Measurements from ENCODE around the gene SCGB1A1. TPM values are rescaled to one million over a fixed set of nuclear protein-coding genes. Genes with fewer than 3 reads are reported as not detected.

Gene SCGB1A1
- total and polyA plus RNA-seq, 2 donors (not counting 1 experiment from before 2014, with no cell fraction given) = not detected

DNA sequence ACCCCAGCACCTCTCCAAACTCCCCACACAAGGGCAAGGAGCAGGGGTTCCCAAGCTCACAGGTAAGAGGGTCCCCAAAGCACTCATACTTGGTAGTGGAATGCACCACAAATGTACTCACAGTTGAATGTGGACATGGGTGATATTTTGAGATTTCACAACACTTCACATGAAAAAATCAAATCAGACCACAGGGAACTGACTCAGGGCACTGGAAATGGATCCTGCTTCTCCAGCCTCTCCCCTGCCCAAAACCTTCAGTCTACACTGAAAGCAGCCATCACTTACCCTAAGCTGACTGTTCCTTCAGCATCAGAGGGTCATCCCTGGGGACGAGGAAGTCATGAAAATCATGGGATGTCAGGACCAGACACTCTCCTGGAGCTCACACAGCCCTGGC lies 40.2 kb downstream of the SCGB1A1 start:
- Mint-ChIP-seq H3K27ac (no peak overlapping the region), H3K4me3 (no peak overlapping the region), H3K9me3 (ENCODE audit: insufficient read depth) (no peaks in the 10 kb centered on the region), H3K4me1 (peaks cover 12% of the 10 kb centered on the region), H3K27me3 (no peaks in the 10 kb centered on the region)
- 100% methylated on average over 1 of the region's 1 CpG for WGBS (ENCODE audit: insufficient coverage)
- ChIA-PET POLR2A (no interaction called here), CTCF (interaction anchor here (1.4 kb wide), 1 partner anchor 15 kb away, joined by 6 read pairs; no protein-coding TSS in a partner anchor)
- Histone ChIP-seq H4K20me1 (ENCODE audit: control insufficient read depth, insufficient read depth, low read length, poor library complexity, severe bottlenecking) (no peaks in the 10 kb centered on the region), H3K27me3 (replicated peaks in 1 of 4; ENCODE audit: control extremely low read depth in 1 of 4, control insufficient read depth in 3 of 4, insufficient read depth in 4 of 4, low read length in 3 of 4) (no peaks in the 10 kb centered on the region), H3K9ac (ENCODE audit: low read length) (no peak overlapping the region), H3K27ac (ENCODE audit: low read length in 2 of 2) (no peak overlapping the region), H3K79me2 (ENCODE audit: control insufficient read depth, insufficient read depth, low read length) (no peaks in the 10 kb centered on the region), H3K4me1 (ENCODE audit: control insufficient read depth in 2 of 2, insufficient read depth in 2 of 2, low read length in 2 of 2) (no peaks in the 10 kb centered on the region), H3K4me3 (ENCODE audit: control extremely low read depth in 1 of 5, extremely low read depth in 1 of 5, insufficient read depth in 1 of 5, low read depth in 2 of 5, low read length in 4 of 5) (no peak overlapping the region), H3K4me2 (replicated peaks; ENCODE audit: low read depth, low read length, poor library complexity, severe bottlenecking) (no peak overlapping the region), H2AFZ (ENCODE audit: insufficient read depth, low read depth, low read length, poor library complexity, severe bottlenecking) (no peak overlapping the region), H3K9me3 (ENCODE audit: control extremely low read depth in 1 of 3, control insufficient read depth in 2 of 3, insufficient read depth in 1 of 3, low read length in 2 of 3) (no peaks in the 10 kb centered on the region), H3K36me3 (replicated peaks in 1 of 2; ENCODE audit: control extremely low read depth in 1 of 2, control insufficient read depth in 1 of 2, extremely low read depth in 1 of 2, insufficient read depth in 2 of 2, low read length in 1 of 2) (no peaks in the 10 kb centered on the region)
- intact Hi-C loops (cut with micrococcal nuclease) = no loop called here
- TF ChIP-seq EZH2 (IDR thresholded peaks at IDR 0.05; ENCODE audit: borderline replicate concordance, insufficient read depth, low read depth, low read length, poor library complexity, severe bottlenecking) = no peak
- no peak for ATAC-seq (ENCODE audit: low read depth)
- no peak for DNase-seq

DNA sequence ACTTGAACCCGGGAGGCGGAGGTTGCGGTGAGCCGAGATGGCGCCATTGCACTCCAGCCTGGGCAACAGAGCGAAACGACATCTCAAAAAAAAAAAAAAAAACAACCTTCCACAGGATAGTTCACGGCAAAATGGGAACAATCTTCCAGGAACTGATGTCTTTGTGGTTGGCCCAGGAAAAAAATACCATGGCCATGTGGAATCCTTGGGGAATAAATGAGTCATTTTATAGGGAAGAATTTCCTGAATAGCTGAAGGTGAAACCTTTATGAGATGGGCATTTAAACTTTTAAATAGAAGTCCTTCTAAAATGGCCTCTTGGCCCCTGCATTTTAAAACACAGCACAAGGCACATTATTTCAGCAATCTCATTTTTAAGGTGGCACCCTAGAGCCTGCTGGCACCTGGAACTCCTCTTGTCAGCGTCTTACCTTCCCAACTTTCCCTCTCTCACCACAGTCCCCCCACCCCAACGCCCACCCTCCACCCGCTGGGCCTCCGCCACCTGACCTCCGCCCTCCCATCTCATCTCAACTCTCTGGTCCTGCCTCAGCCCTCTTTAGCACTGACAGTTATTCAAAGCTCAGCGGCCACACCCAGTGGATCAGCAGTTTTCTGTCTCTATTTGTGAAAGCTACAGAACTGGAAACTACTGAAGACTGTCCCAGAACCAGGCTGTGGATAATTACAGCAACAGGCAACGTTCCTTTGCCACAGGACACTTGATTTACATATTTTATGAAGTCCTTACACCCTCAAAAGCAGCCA lies 43.1 kb downstream of the SCGB1A1 start:
- H3K27ac ChIP-seq (ENCODE audit: low read length in 2 of 2) = no peak overlapping the region
- POLR2A ChIA-PET = interaction anchor here (0.6 kb wide), 1 partner anchor 10 kb away, joined by 5 read pairs; no protein-coding TSS in a partner anchor

More for the DNA sequence above, 43.1 kb downstream of the SCGB1A1 start:
- Histone ChIP-seq H4K20me1 (ENCODE audit: control insufficient read depth, insufficient read depth, low read length, poor library complexity, severe bottlenecking) (no peaks in the 10 kb centered on the region), H3K4me1 (ENCODE audit: control insufficient read depth in 2 of 2, insufficient read depth in 2 of 2, low read length in 2 of 2) (peaks cover 0 to 8% of the 10 kb centered on the region in 2 donors), H3K4me2 (replicated peaks; ENCODE audit: low read depth, low read length, poor library complexity, severe bottlenecking) (no peak overlapping the region), H3K4me3 (ENCODE audit: control extremely low read depth in 1 of 5, extremely low read depth in 1 of 5, insufficient read depth in 1 of 5, low read depth in 2 of 5, low read length in 4 of 5) (no peak overlapping the region), H3K9ac (ENCODE audit: low read length) (no peak overlapping the region), H2AFZ (ENCODE audit: insufficient read depth, low read depth, low read length, poor library complexity, severe bottlenecking) (no peak overlapping the region), H3K9me3 (ENCODE audit: control extremely low read depth in 1 of 3, control insufficient read depth in 2 of 3, insufficient read depth in 1 of 3, low read length in 2 of 3) (no peaks in the 10 kb centered on the region), H3K36me3 (replicated peaks in 1 of 2; ENCODE audit: control extremely low read depth in 1 of 2, control insufficient read depth in 1 of 2, extremely low read depth in 1 of 2, insufficient read depth in 2 of 2, low read length in 1 of 2) (no peaks in the 10 kb centered on the region), H3K27me3 (replicated peaks in 1 of 4; ENCODE audit: control extremely low read depth in 1 of 4, control insufficient read depth in 3 of 4, insufficient read depth in 4 of 4, low read length in 3 of 4) (no peaks in the 10 kb centered on the region), H3K79me2 (ENCODE audit: control insufficient read depth, insufficient read depth, low read length) (no peaks in the 10 kb centered on the region)
- no peak for TF ChIP-seq EZH2 (IDR thresholded peaks at IDR 0.05; ENCODE audit: borderline replicate concordance, insufficient read depth, low read depth, low read length, poor library complexity, severe bottlenecking)
- TF ChIP-seq, protein P1, sequence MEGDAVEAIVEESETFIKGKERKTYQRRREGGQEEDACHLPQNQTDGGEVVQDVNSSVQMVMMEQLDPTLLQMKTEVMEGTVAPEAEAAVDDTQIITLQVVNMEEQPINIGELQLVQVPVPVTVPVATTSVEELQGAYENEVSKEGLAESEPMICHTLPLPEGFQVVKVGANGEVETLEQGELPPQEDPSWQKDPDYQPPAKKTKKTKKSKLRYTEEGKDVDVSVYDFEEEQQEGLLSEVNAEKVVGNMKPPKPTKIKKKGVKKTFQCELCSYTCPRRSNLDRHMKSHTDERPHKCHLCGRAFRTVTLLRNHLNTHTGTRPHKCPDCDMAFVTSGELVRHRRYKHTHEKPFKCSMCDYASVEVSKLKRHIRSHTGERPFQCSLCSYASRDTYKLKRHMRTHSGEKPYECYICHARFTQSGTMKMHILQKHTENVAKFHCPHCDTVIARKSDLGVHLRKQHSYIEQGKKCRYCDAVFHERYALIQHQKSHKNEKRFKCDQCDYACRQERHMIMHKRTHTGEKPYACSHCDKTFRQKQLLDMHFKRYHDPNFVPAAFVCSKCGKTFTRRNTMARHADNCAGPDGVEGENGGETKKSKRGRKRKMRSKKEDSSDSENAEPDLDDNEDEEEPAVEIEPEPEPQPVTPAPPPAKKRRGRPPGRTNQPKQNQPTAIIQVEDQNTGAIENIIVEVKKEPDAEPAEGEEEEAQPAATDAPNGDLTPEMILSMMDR (IDR thresholded peaks at IDR 0.05) = no peak
- intact Hi-C loops (cut with micrococcal nuclease) = no loop called here
- H3K27me3 Mint-ChIP-seq = no peaks in the 10 kb centered on the region
- ATAC-seq (ENCODE audit: low read depth) = no peak
- no peak overlapping the region for H3K27ac Mint-ChIP-seq
- no peak overlapping the region for H3K4me3 Mint-ChIP-seq
- peaks cover 17% of the 10 kb centered on the region for H3K4me1 Mint-ChIP-seq
- CTCF ChIA-PET = interaction anchor here (0.7 to 3.4 kb wide), 3 partner anchors 34 to 574 kb away, joined by 3 to 12 read pairs (median 5); no protein-coding TSS in a partner anchor
- DNase-seq = no peak
- 62% methylated on average over 4 of the region's 15 CpGs for WGBS (ENCODE audit: insufficient coverage)
- H3K9me3 Mint-ChIP-seq (ENCODE audit: insufficient read depth) = no peaks in the 10 kb centered on the region

All from B cell (primary cell).